HCT116 (cell line): ENCODE results near the gene CTSW. TPM values are rescaled to one million over a fixed set of nuclear protein-coding genes. Genes with fewer than 3 reads are reported as not detected.

Source experiments
- ATAC-seq: fragments of 200-7000 bp; cut with Tn5 transposase; 2 replicates; pipeline ENCODE4 v1.9.1; 2020; ENCODE audit warnings: mild to moderate bottlenecking, moderate library complexity
- BruUV-seq: library from RNA; stranded (reverse); fragments of 400-500 nt; replicated peaks from 2 replicates; lab custom pipeline; 2021; lab: Mats Ljungman, UMichigan
- CTCF ChIA-PET: fragments of 300-600 bp; sonication (Branson Sonifier 250); formaldehyde crosslinking; loops from one replicate; lab custom pipeline; 2021; ENCODE audit warnings: antibody characterized with exemption; lab: Charles Lee
- POLR2A ChIA-PET: fragments of 300-600, 350-600 bp; sonication (Branson Sonifier 250); formaldehyde crosslinking; loops from one replicate; lab custom pipeline; 2021; ENCODE audit warnings: antibody characterized with exemption; lab: Charles Lee
- RAD21 ChIA-PET, 2 experiments: fragments of 300-600 bp; sonication (Branson Sonifier 250); formaldehyde crosslinking; loops; one replicate each; lab custom pipeline; 2023; ENCODE audit warnings: low total read pairs in 2 of 2; ENCODE audit not compliant: uncharacterized antibody in 2 of 2, unreplicated experiment in 2 of 2, low non-redundant PET in 1 of 2; lab: Charles Lee
- DNase-seq: peaks from one replicate; pipeline ENCODE4 v3.0.0-alpha.2; 2010; ENCODE audit warnings: low read depth, low spot score
- H2AFZ ChIP-seq: fragments of 200-600 bp; shearing (Covaris generic), sonication (generic); 2 replicates; pipeline ENCODE4 v1.6.1; 2017; ENCODE audit warnings: low read depth, mixed run types, mixed read lengths, antibody characterized with exemption, low read length; ENCODE audit not compliant: poor library complexity, severe bottlenecking
- H3K27ac ChIP-seq: 2 replicates; pipeline ENCODE4 v1.5.1; 2012; ENCODE audit warnings: low read depth, low read length
- H3K27me3 ChIP-seq: fragments of 200-600 bp; sonication (generic); 2 replicates; pipeline ENCODE4 v1.6.1; 2016; ENCODE audit warnings: mixed run types, low read length, mixed read lengths; ENCODE audit not compliant: insufficient read depth
- H3K36me3 ChIP-seq, 2 experiments: fragments of 200-500 bp in 1 of 2; fragments of 200-600 bp in 1 of 2; sonication (Bioruptor generic) in 1 of 2; sonication (generic) in 1 of 2; 2 replicates each; pipeline versions ENCODE4 v1.5.1 to v1.6.1; 2014 to 2016; ENCODE audit warnings: low read length in 2 of 2, inconsistent platforms in 1 of 2, mixed read lengths in 1 of 2, mixed run types in 1 of 2; ENCODE audit not compliant: insufficient read depth in 2 of 2, control insufficient read depth in 1 of 2
- H3K4me1 ChIP-seq, 2 experiments: fragments of 200-600 bp in 1 of 2; sonication (generic) in 1 of 2; 2 replicates each; pipeline versions ENCODE4 v1.5.1 to v1.6.1; 2012 to 2017; ENCODE audit warnings: low read length in 2 of 2, inconsistent platforms in 1 of 2, mild to moderate bottlenecking in 1 of 2, mixed read lengths in 1 of 2, mixed run types in 1 of 2, moderate library complexity in 1 of 2; ENCODE audit not compliant: insufficient read depth in 2 of 2, control insufficient read depth in 1 of 2
- H3K4me2 ChIP-seq: fragments of 200-600 bp; sonication (generic); 2 replicates; pipeline ENCODE4 v1.6.1; 2017; ENCODE audit warnings: mixed run types, low read length, mixed read lengths
- H3K4me3 ChIP-seq, 2 experiments: fragments of 200-600 bp in 1 of 2; sonication (generic) in 1 of 2; replicated peaks in 1 of 2; 2 replicates each; pipeline ENCODE4 v1.5.1; 2011 to 2016; ENCODE audit warnings: low read length in 2 of 2, control low read depth in 1 of 2, low read depth in 1 of 2, mild to moderate bottlenecking in 1 of 2, mixed read lengths in 1 of 2, mixed run types in 1 of 2
- H3K79me2 ChIP-seq: fragments of 200-600 bp; sonication (generic); 2 replicates; pipeline ENCODE4 v1.6.1; 2017; ENCODE audit warnings: mild to moderate bottlenecking, mixed run types, low read length, moderate library complexity, mixed read lengths; ENCODE audit not compliant: insufficient read depth
- H3K9ac ChIP-seq: fragments of 200-600 bp; sonication (generic); 2 replicates; pipeline ENCODE4 v1.6.1; 2016; ENCODE audit warnings: low read length, mixed read lengths
- H3K9me2 ChIP-seq: fragments of 200-600 bp; sonication (generic), shearing (Covaris generic); 2 replicates; pipeline ENCODE4 v1.6.1; 2017; ENCODE audit warnings: mixed run types, mild to moderate bottlenecking, moderate library complexity; ENCODE audit not compliant: insufficient read depth
- H3K9me3 ChIP-seq, 2 experiments: fragments of 200-500 bp in 1 of 2; fragments of 200-600 bp in 1 of 2; sonication (Bioruptor generic) in 1 of 2; sonication (generic) in 1 of 2; 2 replicates each; pipeline ENCODE4 v1.6.1; 2014 to 2017; ENCODE audit warnings: low read length in 2 of 2, mixed read lengths in 2 of 2, inconsistent platforms in 1 of 2, low read depth in 1 of 2, mild to moderate bottlenecking in 1 of 2, mixed run types in 1 of 2, moderate library complexity in 1 of 2; ENCODE audit not compliant: control insufficient read depth in 1 of 2, insufficient read depth in 1 of 2
- H4K20me1 ChIP-seq: fragments of 200-600 bp; sonication (generic), shearing (Covaris generic); 2 replicates; pipeline ENCODE4 v1.6.1; 2017; ENCODE audit warnings: mixed run types, mild to moderate bottlenecking, moderate library complexity; ENCODE audit not compliant: insufficient read depth
- CEBPB ChIP-seq: IDR thresholded peaks from 2 replicates; pipeline ENCODE4 v1.6.1; 2012; ENCODE audit warnings: low read depth
- EGR1 ChIP-seq: IDR thresholded peaks from 2 replicates; pipeline ENCODE4 v1.6.1; 2012; ENCODE audit warnings: low read depth
- ELF1 ChIP-seq: IDR thresholded peaks from 2 replicates; pipeline ENCODE4 v1.6.1; 2012; ENCODE audit warnings: low read depth, borderline replicate concordance
- JUND ChIP-seq: IDR thresholded peaks from 2 replicates; pipeline ENCODE4 v1.6.1; 2012
- RAD21 ChIP-seq: IDR thresholded peaks from 2 replicates; pipeline ENCODE4 v1.6.1; 2012; ENCODE audit warnings: low read depth, mild to moderate bottlenecking
- SRF ChIP-seq: IDR thresholded peaks from 2 replicates; pipeline ENCODE4 v1.6.1; 2012; ENCODE audit warnings: low read depth
- TCF7L2 ChIP-seq: IDR thresholded peaks from 2 replicates; pipeline ENCODE4 v1.7.0; 2011; ENCODE audit warnings: borderline replicate concordance, inconsistent platforms; ENCODE audit not compliant: insufficient read depth, insufficient read length; ENCODE audit errors: extremely low read depth
- intact Hi-C: fragments of 100-400 bp; cut with micrococcal nuclease; formaldehyde crosslinking; loops from 2 replicates; pipeline ENCODE4 v1.10.0; 2022
- total RNA-seq: library from RNA; stranded (reverse); gene quantifications from one replicate; pipeline ENCODE4 v1.2.1, GENCODE V29; 2021; ENCODE audit not compliant: unreplicated experiment
- TF ChIP-seq, protein P1 (sequence below): IDR thresholded peaks from 2 replicates; pipeline ENCODE4 v1.6.1; 2012
- TF ChIP-seq, protein P2 (sequence below): IDR thresholded peaks from 2 replicates; pipeline ENCODE4 v1.6.1; 2012; ENCODE audit warnings: low read depth

CTSW gene
- total RNA-seq, 1 experiment from 2014 or later: not detected

DNA sequence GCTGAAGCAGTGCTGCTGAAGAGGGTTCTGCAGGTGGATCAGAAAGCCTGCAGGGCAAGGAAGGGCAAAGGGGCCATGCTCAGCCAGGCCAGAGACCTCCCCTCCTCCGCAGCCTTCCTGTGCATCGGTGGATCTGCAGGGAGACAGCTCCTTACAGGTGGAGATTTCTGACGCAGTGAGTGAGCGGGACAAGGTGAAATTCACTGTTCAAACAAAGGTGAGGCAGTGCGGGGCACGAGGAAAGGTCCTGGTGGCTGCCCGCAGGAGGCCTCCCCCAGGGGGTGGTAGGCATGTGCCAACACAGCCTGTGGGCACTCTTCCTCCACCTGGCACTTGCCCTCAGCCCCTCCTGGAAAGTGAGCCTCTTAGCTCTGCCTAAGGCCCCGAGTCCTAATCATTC, 30.3 kb upstream of the CTSW start:
- H2AFZ ChIP-seq: no peak overlapping the region
- TF ChIP-seq, protein P1, sequence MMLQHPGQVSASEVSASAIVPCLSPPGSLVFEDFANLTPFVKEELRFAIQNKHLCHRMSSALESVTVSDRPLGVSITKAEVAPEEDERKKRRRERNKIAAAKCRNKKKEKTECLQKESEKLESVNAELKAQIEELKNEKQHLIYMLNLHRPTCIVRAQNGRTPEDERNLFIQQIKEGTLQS: no peak
- TF ChIP-seq ELF1 (no peak), TCF7L2 (no peak), SRF (no peak), RAD21 (no peak), CEBPB (no peak), EGR1 (no peak), JUND (no peak)
- TF ChIP-seq, protein P2, sequence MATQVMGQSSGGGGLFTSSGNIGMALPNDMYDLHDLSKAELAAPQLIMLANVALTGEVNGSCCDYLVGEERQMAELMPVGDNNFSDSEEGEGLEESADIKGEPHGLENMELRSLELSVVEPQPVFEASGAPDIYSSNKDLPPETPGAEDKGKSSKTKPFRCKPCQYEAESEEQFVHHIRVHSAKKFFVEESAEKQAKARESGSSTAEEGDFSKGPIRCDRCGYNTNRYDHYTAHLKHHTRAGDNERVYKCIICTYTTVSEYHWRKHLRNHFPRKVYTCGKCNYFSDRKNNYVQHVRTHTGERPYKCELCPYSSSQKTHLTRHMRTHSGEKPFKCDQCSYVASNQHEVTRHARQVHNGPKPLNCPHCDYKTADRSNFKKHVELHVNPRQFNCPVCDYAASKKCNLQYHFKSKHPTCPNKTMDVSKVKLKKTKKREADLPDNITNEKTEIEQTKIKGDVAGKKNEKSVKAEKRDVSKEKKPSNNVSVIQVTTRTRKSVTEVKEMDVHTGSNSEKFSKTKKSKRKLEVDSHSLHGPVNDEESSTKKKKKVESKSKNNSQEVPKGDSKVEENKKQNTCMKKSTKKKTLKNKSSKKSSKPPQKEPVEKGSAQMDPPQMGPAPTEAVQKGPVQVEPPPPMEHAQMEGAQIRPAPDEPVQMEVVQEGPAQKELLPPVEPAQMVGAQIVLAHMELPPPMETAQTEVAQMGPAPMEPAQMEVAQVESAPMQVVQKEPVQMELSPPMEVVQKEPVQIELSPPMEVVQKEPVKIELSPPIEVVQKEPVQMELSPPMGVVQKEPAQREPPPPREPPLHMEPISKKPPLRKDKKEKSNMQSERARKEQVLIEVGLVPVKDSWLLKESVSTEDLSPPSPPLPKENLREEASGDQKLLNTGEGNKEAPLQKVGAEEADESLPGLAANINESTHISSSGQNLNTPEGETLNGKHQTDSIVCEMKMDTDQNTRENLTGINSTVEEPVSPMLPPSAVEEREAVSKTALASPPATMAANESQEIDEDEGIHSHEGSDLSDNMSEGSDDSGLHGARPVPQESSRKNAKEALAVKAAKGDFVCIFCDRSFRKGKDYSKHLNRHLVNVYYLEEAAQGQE: no peak
- TF ChIP-seq, all 23 proteins: peak for 0
- CTCF ChIA-PET: interaction anchor here (1.0 to 2.4 kb wide), 5 partner anchors 10 to 137 kb away, joined by 3 to 10 read pairs (median 4); partner anchors contain the start of genes FIBP, KAT5 and MUS81
- Histone ChIP-seq H3K4me2 (no peak overlapping the region), H3K36me3 (peaks cover 10 to 31% of the 10 kb centered on the region in 2 experiments), H3K27ac (no peak overlapping the region), H3K27me3 (no peaks in the 10 kb centered on the region), H3K9me3 (no peaks in the 10 kb centered on the region; a peak in 1 of 4 replicates), H3K79me2 (peaks cover 6% of the 10 kb centered on the region), H3K9me2 (no peaks in the 10 kb centered on the region), H3K9ac (no peak overlapping the region), H3K4me1 (no peaks in the 10 kb centered on the region; a peak in 1 of 4 replicates), H3K4me3 (no peak overlapping the region), H4K20me1 (no peaks in the 10 kb centered on the region)
- no peak for DNase-seq
- BruUV-seq: no TSS peak
- RAD21 ChIA-PET: no interaction called here
- POLR2A ChIA-PET: interaction anchor here (1.1 to 4.2 kb wide), 3 partner anchors 9 to 20 kb away, joined by 4 to 16 read pairs (median 4); partner anchors contain the start of gene CFL1
- ATAC-seq: no peak
- intact Hi-C loops: no loop called here
